OCI-LY7 (cell line): ENCODE results near the gene WNT5A. TPM values are rescaled to one million over a fixed set of nuclear protein-coding genes. Genes with fewer than 3 reads are reported as not detected.

Experiments used
- BruUV-seq: library from RNA; stranded (reverse); fragments of 400-500 nt; replicated peaks from 2 replicates; lab custom pipeline; 2021; lab: Mats Ljungman, UMichigan
- CTCF ChIA-PET: fragments of 300-600 bp; sonication (Branson Sonifier 250); formaldehyde crosslinking; loops from one replicate; lab custom pipeline; 2022; ENCODE audit warnings: antibody characterized with exemption; ENCODE audit not compliant: unreplicated experiment; lab: Charles Lee
- POLR2A ChIA-PET: fragments of 300-600 bp; sonication (Branson Sonifier 250); formaldehyde crosslinking; loops from one replicate; lab custom pipeline; 2022; ENCODE audit warnings: antibody characterized with exemption; lab: Charles Lee
- DNase-seq: peaks from one replicate; pipeline ENCODE4 v3.0.0-alpha.2; 2015; ENCODE audit warnings: low spot score
- H2AFZ ChIP-seq: fragments of 200-600 bp; sonication (generic), shearing (Covaris generic); 2 replicates; pipeline ENCODE4 v1.6.1; 2014; ENCODE audit warnings: mild to moderate bottlenecking, antibody characterized with exemption, low read length, moderate library complexity
- H3K27ac ChIP-seq: fragments of 200-600 bp; sonication (generic); 2 replicates; pipeline ENCODE4 v1.5.1; 2014; ENCODE audit warnings: mixed run types, low read depth, mild to moderate bottlenecking, moderate library complexity, low read length, inconsistent platforms; ENCODE audit not compliant: poor library complexity, severe bottlenecking
- H3K36me3 ChIP-seq: fragments of 200-600 bp; sonication (generic); 2 replicates; pipeline ENCODE4 v1.6.1; 2014; ENCODE audit warnings: mild to moderate bottlenecking, antibody characterized with exemption, low read length, moderate library complexity, mixed read lengths; ENCODE audit not compliant: insufficient read depth
- H3K4me1 ChIP-seq: fragments of 200-600 bp; sonication (generic); 2 replicates; pipeline ENCODE4 v1.5.1; 2014; ENCODE audit warnings: mild to moderate bottlenecking, low read length; ENCODE audit not compliant: insufficient read depth, poor library complexity, severe bottlenecking
- H3K4me2 ChIP-seq: fragments of 200-600 bp; sonication (generic); 2 replicates; pipeline ENCODE4 v1.6.1; 2014; ENCODE audit warnings: mild to moderate bottlenecking, low read length
- H3K4me3 ChIP-seq: fragments of 200-600 bp; sonication (generic); 2 replicates; pipeline ENCODE4 v1.5.1; 2014; ENCODE audit warnings: mild to moderate bottlenecking, low read depth, low read length; ENCODE audit not compliant: poor library complexity, severe bottlenecking
- H3K79me2 ChIP-seq: fragments of 200-600 bp; sonication (generic); 2 replicates; pipeline ENCODE4 v1.6.1; 2016; ENCODE audit warnings: low read depth, mild to moderate bottlenecking, low read length, moderate library complexity, mixed read lengths; ENCODE audit not compliant: insufficient read depth
- H3K9me2 ChIP-seq: fragments of 200-600 bp; sonication (generic); 2 replicates; pipeline ENCODE4 v1.6.1; 2016; ENCODE audit warnings: mild to moderate bottlenecking, low read length, mixed read lengths; ENCODE audit not compliant: insufficient read depth
- H3K9me3 ChIP-seq: fragments of 200-600 bp; sonication (generic); 2 replicates; pipeline ENCODE4 v1.6.1; 2014; ENCODE audit warnings: mild to moderate bottlenecking, mixed run types, low read length, mixed read lengths
- H4K20me1 ChIP-seq: fragments of 200-600 bp; sonication (generic); 2 replicates; pipeline ENCODE4 v1.6.1; 2014; ENCODE audit warnings: mild to moderate bottlenecking, antibody characterized with exemption, low read length, moderate library complexity, mixed read lengths; ENCODE audit not compliant: insufficient read depth
- CTCF ChIP-seq: fragments of 200-600 bp; sonication (generic); conservative IDR thresholded peaks from 2 replicates; pipeline ENCODE4 v1.5.1; 2014; ENCODE audit warnings: mild to moderate bottlenecking, antibody characterized with exemption, low read length, moderate library complexity, mixed read lengths
- EZH2phosphoT487 ChIP-seq: fragments of 200-600 bp; sonication (generic); IDR thresholded peaks from 2 replicates; pipeline ENCODE4 v1.6.1; 2018; ENCODE audit warnings: low read depth, borderline replicate concordance, mild to moderate bottlenecking, mixed run types, antibody characterized with exemption, low read length, moderate library complexity, mixed read lengths
- intact Hi-C: fragments of 100-400 bp; cut with micrococcal nuclease; formaldehyde crosslinking; loops from one replicate; pipeline ENCODE4 v1.10.0; 2022; ENCODE audit not compliant: unreplicated experiment
- total RNA-seq, 2 experiments: library from RNA; depleted of rRNA in 1 of 2; stranded (reverse); fragments of >200 nt in 1 of 2; shearing (Covaris generic) in 1 of 2; gene quantifications; 2 replicates each; pipeline ENCODE4 v1.2.3, GENCODE V29; 2014 to 2022

The WNT5A gene
- total RNA-seq, 2 experiments from 2014 or later: 4.6 to 18.1 TPM

- Histone ChIP-seq H3K36me3 (peaks cover 18% of the 10 kb centered on the region; the same call in 1 of the 2 replicates), H3K4me3 (no peak overlapping the region), H3K4me2 (no peak overlapping the region), H3K9me3 (no peaks in the 10 kb centered on the region), H3K4me1 (no peaks in the 10 kb centered on the region), H3K27ac (no peak overlapping the region), H3K79me2 (no peaks in the 10 kb centered on the region), H2AFZ (no peak overlapping the region), H3K9me2 (no peaks in the 10 kb centered on the region), H4K20me1 (no peaks in the 10 kb centered on the region)
- BruUV-seq: no TSS peak
- ChIA-PET POLR2A (no interaction called here), CTCF (no interaction called here)
- intact Hi-C loops: no loop called here
- no peak for TF ChIP-seq EZH2phosphoT487
- no peak for TF ChIP-seq CTCF
- no peak for DNase-seq
Observed at GRCh38 chr3:55471084-55471483, 16.0 kb downstream of the WNT5A start.

- Histone ChIP-seq H3K79me2 (no peaks in the 10 kb centered on the region), H3K9me2 (no peaks in the 10 kb centered on the region), H3K9me3 (no peaks in the 10 kb centered on the region), H3K4me1 (no peaks in the 10 kb centered on the region), H3K4me3 (no peak overlapping the region), H4K20me1 (no peaks in the 10 kb centered on the region), H3K4me2 (no peak overlapping the region), H2AFZ (no peak overlapping the region), H3K27ac (no peak overlapping the region), H3K36me3 (peaks cover 18% of the 10 kb centered on the region; the same call in 1 of the 2 replicates)
- ChIA-PET CTCF (interaction anchor here (0.6 kb wide), 1 partner anchor 13 kb away, joined by 3 read pairs; no protein-coding TSS in a partner anchor), POLR2A (interaction anchor here (0.5 kb wide), 1 partner anchor 777 kb away, joined by 3 read pairs; no protein-coding TSS in a partner anchor)
- intact Hi-C loops: no loop called here
- no peak for DNase-seq
- no peak for TF ChIP-seq CTCF
- TF ChIP-seq EZH2phosphoT487: no peak
- no TSS peak for BruUV-seq
Observed at GRCh38 chr3:55469957-55470526, 17.1 kb downstream of the WNT5A start.

- H3K36me3 ChIP-seq: peaks cover 15% of the 10 kb centered on the region; the same call in 1 of the 2 replicates
- no peak overlapping the region for H3K27ac ChIP-seq
- no peaks in the 10 kb centered on the region for H3K79me2 ChIP-seq
- H3K4me3 ChIP-seq: no peak overlapping the region
- intact Hi-C loops: no loop called here
- ChIA-PET CTCF (no interaction called here), POLR2A (interaction anchor here (0.5 to 0.6 kb wide), 2 partner anchors 16 to 280 kb away, joined by 3 read pairs; no protein-coding TSS in a partner anchor)
- TF ChIP-seq CTCF: no peak
- TF ChIP-seq EZH2phosphoT487: no peak
- H3K4me1 ChIP-seq: no peaks in the 10 kb centered on the region
- no peaks in the 10 kb centered on the region for H3K9me3 ChIP-seq
- no TSS peak for BruUV-seq
- H3K9me2 ChIP-seq: no peaks in the 10 kb centered on the region
- DNase-seq: no peak
- no peak overlapping the region for H3K4me2 ChIP-seq
- no peaks in the 10 kb centered on the region for H4K20me1 ChIP-seq
- no peak overlapping the region for H2AFZ ChIP-seq
Observed at GRCh38 chr3:55468251-55468650, 18.9 kb downstream of the WNT5A start.
